SK-N-SH (cell line): ENCODE data around the gene ENDOG. TPM values are rescaled to one million over a fixed set of nuclear protein-coding genes. Genes with fewer than 3 reads are reported as not detected.
"Not testable (repeated sequence)": the region's sequence is repeated elsewhere in the genome, so short reads cannot be mapped to it uniquely, and the experiment has no call there.

Experiments used
- CTCF ChIA-PET: fragments of 300-600, 350-600 bp; formaldehyde crosslinking; extraction: SDS; loops from one replicate; lab custom pipeline; 2021; lab: Yijun Ruan, JAX
- POLR2A ChIA-PET: fragments of 350-600 bp; sonication (Branson Sonifier 250); formaldehyde crosslinking; extraction: SDS; loops from one replicate; lab custom pipeline; 2020; ENCODE audit warnings: antibody characterized with exemption, inconsistent platforms; lab: Yijun Ruan, JAX
- DNase-seq: peaks from one replicate; pipeline ENCODE4 v3.0.0; 2012
- H2AFZ ChIP-seq: fragments of 200-600 bp; sonication (generic); 2 replicates; pipeline ENCODE4 v1.8.1; 2016; ENCODE audit warnings: antibody characterized with exemption, mild to moderate bottlenecking, low read depth
- H3F3A ChIP-seq: fragments of 200-600 bp; sonication (generic); replicated peaks from 2 replicates; pipeline ENCODE3; 2016; ENCODE audit warnings: antibody characterized with exemption, mild to moderate bottlenecking; ENCODE audit not compliant: insufficient read depth
- H3K27ac ChIP-seq, 2 experiments: fragments of 200-500 bp in 1 of 2; fragments of 200-600 bp in 1 of 2; sonication (Bioruptor generic) in 1 of 2; sonication (generic), shearing (Covaris generic) in 1 of 2; 2 replicates each; pipeline versions ENCODE4 v1.5.1 to v1.6.1; 2014 to 2016; ENCODE audit warnings: low read depth in 2 of 2, inconsistent platforms in 1 of 2, low read length in 1 of 2, mild to moderate bottlenecking in 1 of 2, mixed read lengths in 1 of 2
- H3K27me3 ChIP-seq: fragments of 200-600 bp; sonication (generic), shearing (Covaris generic); 2 replicates; pipeline ENCODE4 v1.6.1; 2016; ENCODE audit warnings: mixed run types; ENCODE audit not compliant: insufficient read depth
- H3K36me3 ChIP-seq, 2 experiments: fragments of 200-500 bp in 1 of 2; fragments of 200-600 bp in 1 of 2; sonication (Bioruptor generic) in 1 of 2; sonication (generic) in 1 of 2; replicated peaks in 1 of 2; 2 replicates each; pipeline versions ENCODE3 to v1.5.1; 2014 to 2016; ENCODE audit warnings: low read length in 1 of 2, mild to moderate bottlenecking in 1 of 2; ENCODE audit not compliant: insufficient read depth in 2 of 2, control insufficient read depth in 1 of 2
- H3K4me1 ChIP-seq, 2 experiments: fragments of 200-500 bp in 1 of 2; fragments of 200-600 bp in 1 of 2; sonication (Bioruptor generic) in 1 of 2; sonication (generic), shearing (Covaris generic) in 1 of 2; 2 replicates each; pipeline versions ENCODE4 v1.5.1 to v1.6.1; 2014 to 2016; ENCODE audit warnings: low read depth in 1 of 2, low read length in 1 of 2, mixed run types in 1 of 2; ENCODE audit not compliant: insufficient read depth in 2 of 2, control insufficient read depth in 1 of 2
- H3K4me2 ChIP-seq: fragments of 200-600 bp; sonication (generic), shearing (Covaris generic); 2 replicates; pipeline ENCODE4 v1.6.1; 2017; ENCODE audit warnings: mixed run types
- H3K4me3 ChIP-seq, 2 experiments: fragments of 200-500 bp in 1 of 2; fragments of 200-600 bp in 1 of 2; sonication (Bioruptor generic) in 1 of 2; sonication (generic), shearing (Covaris generic) in 1 of 2; 2 replicates each; pipeline versions ENCODE4 v1.5.1 to v1.8.1; 2014 to 2016; ENCODE audit warnings: low read depth in 2 of 2, inconsistent platforms in 1 of 2, low read length in 1 of 2, mild to moderate bottlenecking in 1 of 2, mixed read lengths in 1 of 2, moderate library complexity in 1 of 2
- H3K79me2 ChIP-seq: fragments of 200-600 bp; sonication (generic); 2 replicates; pipeline ENCODE4 v1.8.1; 2017; ENCODE audit warnings: mild to moderate bottlenecking; ENCODE audit not compliant: insufficient read depth
- H3K9ac ChIP-seq: fragments of 200-600 bp; sonication (generic); 2 replicates; pipeline ENCODE4 v1.6.1; 2017; ENCODE audit warnings: mixed run types
- H3K9me2 ChIP-seq: fragments of 200-600 bp; sonication (generic); 2 replicates; pipeline ENCODE4 v1.6.1; 2017; ENCODE audit warnings: mixed run types
- H3K9me3 ChIP-seq: fragments of 200-600 bp; sonication (generic); 2 replicates; pipeline ENCODE4 v1.6.1; 2017; ENCODE audit warnings: mixed run types, mild to moderate bottlenecking, moderate library complexity
- H4K20me1 ChIP-seq: fragments of 200-600 bp; sonication (generic); 2 replicates; pipeline ENCODE4 v1.6.1; 2017; ENCODE audit warnings: mild to moderate bottlenecking, mixed run types; ENCODE audit not compliant: insufficient read depth
- FOXM1 ChIP-seq: IDR thresholded peaks from 2 replicates; pipeline ENCODE4 v1.4.0; 2012; ENCODE audit warnings: low read depth, mild to moderate bottlenecking
- MAX ChIP-seq: IDR thresholded peaks from 2 replicates; pipeline ENCODE4 v1.4.0; 2012; ENCODE audit warnings: low read depth
- MEF2A ChIP-seq: IDR thresholded peaks from 2 replicates; pipeline ENCODE4 v1.4.0; 2012; ENCODE audit warnings: low read depth, borderline replicate concordance
- NRF1 ChIP-seq: IDR thresholded peaks from 2 replicates; pipeline ENCODE4 v1.6.1; 2012; ENCODE audit warnings: low read depth, mild to moderate bottlenecking, low read length
- RAD21 ChIP-seq: IDR thresholded peaks from 2 replicates; pipeline ENCODE4 v1.6.1; 2012; ENCODE audit warnings: mild to moderate bottlenecking, low read length
- SMC3 ChIP-seq: IDR thresholded peaks from 2 replicates; pipeline ENCODE4 v1.6.1; 2012; ENCODE audit warnings: low read depth, low read length, improper control_type of control experiment
- TCF12 ChIP-seq: IDR thresholded peaks from 2 replicates; pipeline ENCODE4 v1.4.0; 2012
- USF1 ChIP-seq: IDR thresholded peaks from 2 replicates; pipeline ENCODE4 v1.4.0; 2012; ENCODE audit warnings: low read depth, borderline replicate concordance
- USF2 ChIP-seq: fragments of 150-350 bp; IDR thresholded peaks from 2 replicates; pipeline ENCODE4 v1.6.1; 2017; ENCODE audit warnings: antibody characterized with exemption, low read length, low read depth, borderline replicate concordance
- WGBS: methylation state at CpG from one replicate; pipeline ENCODE4 v1.1.6; 2017; ENCODE audit warnings: low lambda C conversion rate; 5-methylcytosine and 5-hydroxymethylcytosine counted together
- polyA plus RNA-seq, 3 experiments: library from polyadenylated mRNA; depleted of rRNA; stranded (reverse); fragments of >200 nt; gene quantifications; 2 replicates each; pipeline ENCODE4 v1.2.3, GENCODE V29; 2012

Gene ENDOG
- polyA plus RNA-seq, 1 of the 3 experiments (the other 2 are of a cell fraction): 26.6 TPM

- no peaks in the 10 kb centered on the region for H3K27me3 ChIP-seq
- POLR2A ChIA-PET: no interaction called here
- 90% methylated on average over 1 of the region's 1 CpG for WGBS
Observed at GRCh38 chr9:128840524-128840923, 22.2 kb downstream of the ENDOG start.

DNA sequence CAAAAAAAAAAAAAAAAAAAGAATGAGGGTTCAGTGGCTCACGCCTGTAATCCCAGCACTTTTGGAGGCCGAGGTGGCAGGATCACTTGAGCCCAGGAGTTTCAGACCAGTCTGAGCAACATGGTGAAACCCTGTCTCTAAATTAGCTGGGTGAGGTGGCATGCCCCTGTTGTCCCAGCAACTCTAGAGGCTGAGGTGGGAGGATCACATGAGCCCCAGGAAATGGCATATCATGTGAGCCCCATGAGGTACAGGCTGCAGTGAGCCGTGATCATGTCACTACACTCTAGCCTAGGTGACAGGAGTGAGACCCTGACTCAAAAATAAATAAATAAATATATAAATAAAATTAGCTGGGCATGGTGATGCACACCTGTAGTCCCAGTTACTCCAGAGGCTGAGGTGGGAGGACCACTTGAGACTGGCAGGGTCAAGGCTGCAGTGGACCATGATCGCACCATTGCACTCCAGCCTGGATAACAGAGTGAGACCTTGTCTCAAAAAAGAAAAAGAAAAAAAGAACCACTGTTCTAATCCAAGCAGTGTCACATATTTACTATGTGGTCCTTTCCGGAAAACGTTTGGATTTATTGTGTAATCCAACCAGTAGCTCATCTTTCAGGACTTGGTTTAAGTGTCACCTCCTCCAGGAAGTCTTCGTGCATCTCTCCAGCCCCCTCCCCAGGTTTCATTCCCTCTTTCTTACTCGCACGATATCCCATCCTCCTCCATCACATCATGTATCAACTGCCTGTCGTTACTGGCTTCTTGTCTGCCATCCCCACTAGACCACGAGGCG lies 23.6 kb downstream of the ENDOG start:
- H3K4me2 ChIP-seq: no peak overlapping the region
- H3K9me3 ChIP-seq: no peaks in the 10 kb centered on the region
- H3K9ac ChIP-seq: no peak overlapping the region
- no peak overlapping the region for H2AFZ ChIP-seq
- DNase-seq: no peak
- no peaks in the 10 kb centered on the region for H3K79me2 ChIP-seq
- peaks cover 0 to 18% of the 10 kb centered on the region in 2 experiments; a peak in 1 of 4 replicates for H3K4me1 ChIP-seq
- no peak overlapping the region for H3K27ac ChIP-seq
- no peaks in the 10 kb centered on the region for H3K27me3 ChIP-seq
- TF ChIP-seq MEF2A (no peak), MAX (no peak), SMC3 (no peak)
- TF ChIP-seq, all 33 proteins: peak for 0
- H3K36me3 ChIP-seq: no peaks in the 10 kb centered on the region
- H3F3A ChIP-seq: no peaks in the 10 kb centered on the region
- ChIA-PET CTCF (interaction anchor here (1.0 to 6.5 kb wide), 2 partner anchors 23 to 86 kb away, joined by 4 to 47 read pairs; partner anchors contain the start of gene ENDOG), POLR2A (no interaction called here)
- H3K4me3 ChIP-seq: no peak overlapping the region
- no peaks in the 10 kb centered on the region for H3K9me2 ChIP-seq
- WGBS: 87% methylated on average over 12 of the region's 12 CpGs
- H4K20me1 ChIP-seq: no peaks in the 10 kb centered on the region

More at GRCh38 chr9:128840524-128840923, 22.2 kb downstream of the ENDOG start:
- DNase-seq: no peak
- H3F3A ChIP-seq: no peaks in the 10 kb centered on the region
- H3K79me2 ChIP-seq: no peaks in the 10 kb centered on the region
- H3K27ac ChIP-seq: no peak overlapping the region
- H2AFZ ChIP-seq: no peak overlapping the region
- CTCF ChIA-PET: no interaction called here
- H3K9me3 ChIP-seq: no peaks in the 10 kb centered on the region
- H3K4me3 ChIP-seq: no peak overlapping the region
- no peak overlapping the region for H3K9ac ChIP-seq
- peaks cover 0 to 7% of the 10 kb centered on the region in 2 experiments; a peak in 1 of 4 replicates for H3K4me1 ChIP-seq
- no peak overlapping the region for H3K4me2 ChIP-seq
- H4K20me1 ChIP-seq: no peaks in the 10 kb centered on the region
- H3K36me3 ChIP-seq: no peaks in the 10 kb centered on the region
- no peak for TF ChIP-seq NRF1
- no peak for TF ChIP-seq USF1
- no peak for TF ChIP-seq SMC3
- TF ChIP-seq USF2: no peak
- no peak for TF ChIP-seq RAD21
- no peak for TF ChIP-seq TCF12
- no peak for TF ChIP-seq FOXM1
- TF ChIP-seq, all 33 proteins: peak for 0
- no peaks in the 10 kb centered on the region for H3K9me2 ChIP-seq

DNA sequence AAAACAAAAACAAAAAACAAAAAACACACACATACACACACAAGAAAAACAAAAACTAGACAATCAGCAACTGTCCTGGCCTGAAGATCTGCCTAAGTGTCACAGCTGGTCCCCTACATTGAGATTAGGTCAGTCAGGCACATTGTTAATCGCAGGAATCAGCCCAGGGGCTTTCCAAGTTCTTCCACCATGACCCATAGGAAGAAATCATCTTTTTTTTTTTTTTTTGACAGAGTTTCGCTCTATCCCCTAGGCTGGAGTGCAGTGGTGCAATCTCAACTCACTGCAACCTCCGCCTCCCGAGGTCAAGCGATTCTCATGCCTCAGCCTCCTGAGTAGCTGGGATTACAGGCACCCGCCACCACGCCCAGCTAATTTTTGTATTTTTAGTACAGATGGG lies 24.9 kb downstream of the ENDOG start:
- H3K9ac ChIP-seq, H3K4me3 ChIP-seq: not testable (repeated sequence)
- CTCF ChIA-PET: interaction anchor here (6.5 kb wide), 1 partner anchor 85 kb away, joined by 47 read pairs; no protein-coding TSS in a partner anchor

More for the DNA sequence above, 24.9 kb downstream of the ENDOG start:
- H3K79me2 ChIP-seq, POLR2A ChIA-PET, H4K20me1 ChIP-seq, H3K9me3 ChIP-seq, H3K9me2 ChIP-seq, H3K36me3 ChIP-seq, H3K27ac ChIP-seq, H3K27me3 ChIP-seq, H3F3A ChIP-seq, H2AFZ ChIP-seq, DNase-seq, H3K4me2 ChIP-seq: not testable (repeated sequence)
- 96% methylated on average over 7 of the region's 7 CpGs for WGBS
- peaks cover 0 to 18% of the 10 kb centered on the region in 2 experiments; a peak in 1 of 4 replicates for H3K4me1 ChIP-seq
